Limb (tissue), 2 donors: Measurements from ENCODE around the gene RDM1.
"Not testable (repeated sequence)": the region's sequence is repeated elsewhere in the genome, so short reads cannot be mapped to it uniquely, and the experiment has no call there.

ENCODE experiments used
- DNase-seq, 2 donors: peaks; one replicate each; pipeline ENCODE4 v3.0.0-alpha.2; 2016; ENCODE audit errors: extremely low spot score in 2 of 2

RDM1 gene

GRCh38 chr17:35900280-35900679, 30.3 kb downstream of the RDM1 start:
- DNase-seq, result no peak

GRCh38 chr17:35898283-35899070, 32.1 kb downstream of the RDM1 start:
- DNase-seq, result no peak

- not testable (repeated sequence) for DNase-seq
Measured at GRCh38 chr17:35897772-35898171, 32.8 kb downstream of the RDM1 start.

- DNase-seq, result no peak
Measured at GRCh38 chr17:35895636-35896587, 34.7 kb downstream of the RDM1 start.

GRCh38 chr17:35894206-35894605, 36.4 kb downstream of the RDM1 start:
- DNase-seq, result no peak

GRCh38 chr17:35893751-35894150, 36.8 kb downstream of the RDM1 start:
- no peak for DNase-seq

GRCh38 chr17:35892091-35893035, 38.2 kb downstream of the RDM1 start:
- no peak for DNase-seq

GRCh38 chr17:35891269-35891668, 39.3 kb downstream of the RDM1 start:
- no peak for DNase-seq

- no peak for DNase-seq
Measured at GRCh38 chr17:35890774-35891155, 39.8 kb downstream of the RDM1 start.

- DNase-seq, result peak; percentile 71 to 80
Measured at GRCh38 chr17:35889818-35890773, 40.5 kb downstream of the RDM1 start.

GRCh38 chr17:35889241-35889640, 41.3 kb downstream of the RDM1 start:
- no peak for DNase-seq

- no peak for DNase-seq
Measured at GRCh38 chr17:35879773-35880654, 50.6 kb downstream of the RDM1 start, which contains the start of gene CCL5. Gene CCL5 (minus strand): TSS chr17:35880360.

- no peak for DNase-seq
Measured at GRCh38 chr17:35878361-35878760, 52.2 kb downstream of the RDM1 start.

GRCh38 chr17:35877345-35878029, 53.1 kb downstream of the RDM1 start:
- DNase-seq, result no peak

GRCh38 chr17:35876534-35876933, 54.0 kb downstream of the RDM1 start:
- DNase-seq, result no peak

GRCh38 chr17:35875800-35876139, 54.8 kb downstream of the RDM1 start:
- no peak for DNase-seq

- DNase-seq, result no peak
Measured at GRCh38 chr17:35875072-35875799, 55.3 kb downstream of the RDM1 start.
